HEK293 (cell line): ENCODE measurements around the gene ANKRD1.

Experiments
- CTCF ChIA-PET: fragments of 350-600 bp; formaldehyde crosslinking; extraction: SDS; loops from one replicate; lab custom pipeline; 2021; ENCODE audit warnings: antibody characterized with exemption; lab: Yijun Ruan, JAX
- POLR2A ChIA-PET: fragments of 300-600 bp; formaldehyde crosslinking; extraction: SDS; loops from one replicate; lab custom pipeline; 2020; ENCODE audit warnings: antibody characterized with exemption, inconsistent platforms; lab: Yijun Ruan, JAX
- H3K27ac ChIP-seq: fragments of 200-500 bp; sonication (Bioruptor generic); 2 replicates; pipeline ENCODE4 v1.5.1; 2014; ENCODE audit warnings: low read depth, low read length, control low read depth, inconsistent platforms; ENCODE audit errors: extremely low read depth
- H3K36me3 ChIP-seq, 2 experiments: fragments of 200-500 bp in 1 of 2; sonication (Bioruptor generic) in 1 of 2; 1 replicate in 1 of 2; 2 replicates in 1 of 2; pipeline ENCODE4 v1.5.1; 2014 to 2017; ENCODE audit warnings: inconsistent platforms in 2 of 2, low read length in 2 of 2; ENCODE audit not compliant: control insufficient read depth in 2 of 2, insufficient read depth in 1 of 2
- H3K4me1 ChIP-seq: fragments of 200-500 bp; sonication (Bioruptor generic); 2 replicates; pipeline ENCODE4 v1.5.1; 2014; ENCODE audit warnings: mild to moderate bottlenecking, low read length, inconsistent platforms; ENCODE audit not compliant: control insufficient read depth, insufficient read depth
- H3K4me3 ChIP-seq: 2 replicates; pipeline ENCODE4 v1.5.1; 2011; ENCODE audit warnings: low read depth, mild to moderate bottlenecking, control low read depth, low read length, moderate library complexity
- H3K9me3 ChIP-seq: fragments of 200-500 bp; sonication (Bioruptor generic); 2 replicates; pipeline ENCODE4 v1.5.1; 2014; ENCODE audit warnings: low read depth, low read length, inconsistent platforms; ENCODE audit not compliant: control insufficient read depth, insufficient read depth
- ATF2 ChIP-seq: fragments of 450-650 bp; formaldehyde crosslinking; IDR thresholded peaks from 2 replicates; pipeline ENCODE4 v1.5.1; 2016; ENCODE audit warnings: missing biosample characterization, missing genetic modification characterization, low read depth
- GLI4 ChIP-seq: fragments of 450-650 bp; formaldehyde crosslinking; IDR thresholded peaks from 2 replicates; pipeline ENCODE4 v1.5.1; 2016; ENCODE audit warnings: missing biosample characterization, missing genetic modification characterization
- GLIS2 ChIP-seq: fragments of 450-650 bp; formaldehyde crosslinking; IDR thresholded peaks from 2 replicates; pipeline ENCODE4 v1.5.1; 2016; ENCODE audit warnings: missing biosample characterization, missing genetic modification characterization
- OVOL3 ChIP-seq: fragments of 450-650 bp; formaldehyde crosslinking; IDR thresholded peaks from 2 replicates; pipeline ENCODE4 v1.5.1; 2016; ENCODE audit warnings: missing biosample characterization, missing genetic modification characterization
- PRDM1 ChIP-seq: fragments of 450-650 bp; formaldehyde crosslinking; IDR thresholded peaks from 2 replicates; pipeline ENCODE4; 2016; ENCODE audit warnings: missing biosample characterization, missing genetic modification characterization
- TRIM28 ChIP-seq: IDR thresholded peaks from 2 replicates; pipeline ENCODE4 v1.6.1; 2011; ENCODE audit warnings: low read length, control low read depth, borderline replicate concordance
- YY2 ChIP-seq: fragments of 450-650 bp; formaldehyde crosslinking; IDR thresholded peaks from 2 replicates; pipeline ENCODE4 v1.5.1; 2016; ENCODE audit warnings: missing biosample characterization, missing genetic modification characterization
- ZBTB8A ChIP-seq: fragments of 450-650 bp; formaldehyde crosslinking; IDR thresholded peaks from 2 replicates; pipeline ENCODE4 v1.5.1; 2016; ENCODE audit warnings: missing biosample characterization, missing genetic modification characterization
- ZNF10 ChIP-seq: fragments of 450-650 bp; formaldehyde crosslinking; IDR thresholded peaks from 2 replicates; pipeline ENCODE4 v1.5.1; 2017; ENCODE audit warnings: missing biosample characterization, missing genetic modification characterization
- ZNF174 ChIP-seq: fragments of 450-650 bp; formaldehyde crosslinking; IDR thresholded peaks from 2 replicates; pipeline ENCODE4 v1.5.0; 2017; ENCODE audit warnings: missing biosample characterization, mild to moderate bottlenecking, missing genetic modification characterization
- ZNF280D ChIP-seq: fragments of 450-650 bp; formaldehyde crosslinking; IDR thresholded peaks from 2 replicates; pipeline ENCODE4 v1.5.1; 2016; ENCODE audit warnings: missing biosample characterization, missing genetic modification characterization
- ZNF324 ChIP-seq: fragments of 450-650 bp; formaldehyde crosslinking; IDR thresholded peaks from 2 replicates; pipeline ENCODE4 v1.5.1; 2016; ENCODE audit warnings: missing biosample characterization, missing genetic modification characterization
- ZNF362 ChIP-seq: fragments of 450-650 bp; formaldehyde crosslinking; IDR thresholded peaks from 2 replicates; pipeline ENCODE4 v1.5.1; 2016; ENCODE audit warnings: missing biosample characterization, missing genetic modification characterization
- ZNF473 ChIP-seq: fragments of 450-650 bp; formaldehyde crosslinking; IDR thresholded peaks from 2 replicates; pipeline ENCODE4 v1.5.1; 2017; ENCODE audit warnings: missing biosample characterization, missing genetic modification characterization
- ZNF560 ChIP-seq: fragments of 450-650 bp; formaldehyde crosslinking; IDR thresholded peaks from 2 replicates; pipeline ENCODE4 v1.5.1; 2017; ENCODE audit warnings: missing biosample characterization, missing genetic modification characterization, borderline replicate concordance
- ZNF658 ChIP-seq: fragments of 450-650 bp; formaldehyde crosslinking; IDR thresholded peaks from 2 replicates; pipeline ENCODE4; 2016; ENCODE audit warnings: missing biosample characterization, missing genetic modification characterization
- ZNF701 ChIP-seq: fragments of 450-650 bp; formaldehyde crosslinking; IDR thresholded peaks from 2 replicates; pipeline ENCODE4 v1.5.1; 2016; ENCODE audit warnings: missing biosample characterization, missing genetic modification characterization
- ZNF777 ChIP-seq: fragments of 450-650 bp; formaldehyde crosslinking; IDR thresholded peaks from 2 replicates; pipeline ENCODE4 v1.5.1; 2017; ENCODE audit warnings: missing biosample characterization, missing genetic modification characterization, borderline replicate concordance
- ZNF843 ChIP-seq: fragments of 450-650 bp; formaldehyde crosslinking; IDR thresholded peaks from 2 replicates; pipeline ENCODE4 v1.5.1; 2016; ENCODE audit warnings: missing biosample characterization, missing genetic modification characterization
- ZSCAN16 ChIP-seq: fragments of 450-650 bp; formaldehyde crosslinking; IDR thresholded peaks from 2 replicates; pipeline ENCODE4 v1.5.1; 2016; ENCODE audit warnings: missing biosample characterization, missing genetic modification characterization

ANKRD1 gene

GRCh38 chr10:90912854-90913479 lies 7.9 kb downstream of the ANKRD1 start:
- TF ChIP-seq TRIM28: no peak
- TF ChIP-seq ZNF174: no peak
- TF ChIP-seq ZNF280D: no peak
- TF ChIP-seq OVOL3 (tag by site-specific recombination): no peak
- TF ChIP-seq ZNF843 (tag by site-specific recombination): no peak
- no peak for TF ChIP-seq ZNF560 (tag by site-specific recombination)
- no peak for TF ChIP-seq GLIS2 (tag by site-specific recombination)
- no peak for TF ChIP-seq ATF2 (tag by site-specific recombination)
- no peak for TF ChIP-seq ZNF324 (tag by site-specific recombination)
- TF ChIP-seq ZNF701: no peak
- no peak for TF ChIP-seq ZNF10 (tag by site-specific recombination)
- no peak for TF ChIP-seq GLI4 (tag by site-specific recombination)
- no peak for TF ChIP-seq ZNF777 (tag by site-specific recombination)
- TF ChIP-seq ZSCAN16 (tag by site-specific recombination): no peak
- TF ChIP-seq ZNF658 (tag by site-specific recombination): no peak
- no peak for TF ChIP-seq ZBTB8A (tag by site-specific recombination)
- TF ChIP-seq ZNF473 (tag by site-specific recombination): no peak
- Histone ChIP-seq H3K27ac (no peak overlapping the region), H3K4me1 (0 out of 2 replicates have a peak, but pooled peaks cover 2% of the 10 kb centered on the region), H3K36me3 (peaks cover 0 to 3% of the 10 kb centered on the region in 2 experiments; a peak in 1 of 3 replicates), H3K4me3 (no peak overlapping the region), H3K9me3 (no peaks in the 10 kb centered on the region)
- POLR2A ChIA-PET: interaction anchor here (1.3 to 2.6 kb wide), 4 partner anchors 8 to 56 kb away, joined by 3 to 17 read pairs (median 11); partner anchors contain the start of gene ANKRD1
- CTCF ChIA-PET: interaction anchor here (0.6 to 6.4 kb wide), 7 partner anchors 25 to 337 kb away, joined by 3 to 57 read pairs (median 9); no protein-coding TSS in a partner anchor

GRCh38 chr10:90912174-90912573 lies 8.7 kb downstream of the ANKRD1 start:
- peaks cover 0 to 11% of the 10 kb centered on the region in 2 experiments; a peak in 1 of 3 replicates for H3K36me3 ChIP-seq
- no peaks in the 10 kb centered on the region for H3K9me3 ChIP-seq
- TF ChIP-seq PRDM1 (tag by site-specific recombination) (peak; percentile 53; the same call in 1 of the 2 replicates), ZNF362 (tag by site-specific recombination) (peak; percentile 62; the same call in 1 of the 2 replicates), YY2 (tag by site-specific recombination) (no peak)
- POLR2A ChIA-PET: interaction anchor here (0.6 to 2.6 kb wide), 8 partner anchors 9 to 1184 kb away, joined by 3 to 17 read pairs (median 6); partner anchors contain the start of gene ANKRD1
- no peak overlapping the region for H3K4me3 ChIP-seq
- CTCF ChIA-PET: interaction anchor here (0.6 to 6.4 kb wide), 22 partner anchors 8 to 564 kb away, joined by 3 to 57 read pairs (median 4); partner anchors contain the start of gene ANKRD1
- no peak overlapping the region for H3K27ac ChIP-seq
- no peaks in the 10 kb centered on the region for H3K4me1 ChIP-seq
